GM18858 (cell line): ENCODE measurements around the gene TRIM69.
"Not testable (repeated sequence)": the region's sequence is repeated elsewhere in the genome, so short reads cannot be mapped to it uniquely, and the experiment has no call there.

Experiments
- ATAC-seq: cut with Tn5 transposase; IDR thresholded peaks from one replicate; pipeline ENCODE4 v1.9.1; 2021; ENCODE audit not compliant: unreplicated experiment

TRIM69 gene

DNA sequence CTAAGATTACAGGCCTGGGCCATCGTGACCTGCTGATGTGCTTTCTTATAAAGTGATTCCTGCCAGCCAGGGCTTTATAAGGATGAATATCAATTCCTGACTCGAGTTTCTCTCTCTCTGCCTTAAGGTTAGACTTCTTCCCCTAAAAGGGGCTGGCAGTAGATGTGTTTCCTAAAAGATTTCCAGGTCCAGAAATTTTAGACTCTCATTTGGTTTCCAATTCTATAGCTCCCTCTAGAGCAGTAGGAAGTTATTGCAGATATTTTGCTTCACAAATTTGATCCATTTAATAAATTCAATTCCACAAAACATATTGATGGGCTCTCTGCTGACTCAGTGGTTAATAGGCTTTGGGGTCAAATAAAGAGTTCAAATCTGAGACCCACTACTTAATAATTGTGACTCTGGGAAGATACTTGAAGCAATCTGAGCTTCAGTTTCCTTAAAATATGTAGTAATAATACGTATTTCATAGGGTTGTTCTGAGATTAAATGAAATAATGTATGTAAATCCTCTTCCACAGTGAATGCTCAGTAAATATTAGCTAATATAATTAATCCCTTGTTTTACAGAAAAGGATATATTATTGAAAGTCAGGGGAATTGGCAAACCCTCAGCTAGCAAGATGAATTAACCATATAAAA lies 2.1 kb downstream of the TRIM69 start:
- ATAC-seq: no peak

DNA sequence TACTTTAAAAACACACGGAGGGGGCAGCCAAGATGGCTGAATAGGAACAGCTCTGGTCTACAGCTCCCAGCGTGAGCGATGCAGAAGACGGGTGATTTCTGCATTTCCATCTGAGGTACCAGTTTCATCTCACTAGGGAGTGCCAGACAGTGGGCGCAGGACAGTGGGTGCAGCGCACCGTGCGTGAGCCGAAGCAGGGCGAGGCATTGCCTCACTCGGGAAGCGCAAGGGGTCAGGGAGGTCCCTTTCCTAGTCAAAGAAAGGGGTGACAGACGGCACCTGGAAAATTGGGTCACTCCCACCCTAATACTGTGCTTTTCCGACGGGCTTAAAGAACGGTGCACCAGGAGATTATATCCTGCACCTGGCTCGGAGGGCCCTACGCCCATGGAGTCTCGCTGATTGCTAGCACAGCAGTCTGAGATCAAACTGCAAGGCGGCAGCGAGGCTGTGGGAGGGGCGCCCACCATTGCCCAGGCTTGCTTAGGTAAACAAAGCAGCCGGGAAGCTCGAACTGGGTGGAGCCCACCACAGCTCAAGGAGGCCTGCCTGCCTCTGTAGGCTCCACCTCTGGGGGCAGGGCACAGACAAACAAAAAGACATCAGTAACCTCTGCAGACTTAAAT lies 3.0 kb downstream of the TRIM69 start:
- not testable (repeated sequence) for ATAC-seq

DNA sequence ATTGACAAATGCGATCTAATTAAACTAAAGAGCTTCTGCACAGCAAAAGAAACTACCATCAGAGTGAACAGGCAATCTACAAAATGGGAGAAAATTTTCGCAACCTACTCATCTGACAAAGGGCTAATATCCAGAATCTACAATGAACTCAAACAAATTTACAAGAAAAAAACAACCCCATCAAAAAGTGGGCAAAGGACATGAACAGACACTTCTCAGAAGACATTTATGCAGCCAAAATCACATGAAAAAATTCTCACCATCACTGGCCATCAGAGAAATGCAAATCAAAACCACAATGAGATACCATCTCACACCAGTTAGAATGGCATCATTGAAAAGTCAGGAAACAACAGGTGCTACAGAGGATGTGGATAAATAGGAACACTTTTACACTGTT lies 7.1 kb downstream of the TRIM69 start:
- not testable (repeated sequence) for ATAC-seq

DNA sequence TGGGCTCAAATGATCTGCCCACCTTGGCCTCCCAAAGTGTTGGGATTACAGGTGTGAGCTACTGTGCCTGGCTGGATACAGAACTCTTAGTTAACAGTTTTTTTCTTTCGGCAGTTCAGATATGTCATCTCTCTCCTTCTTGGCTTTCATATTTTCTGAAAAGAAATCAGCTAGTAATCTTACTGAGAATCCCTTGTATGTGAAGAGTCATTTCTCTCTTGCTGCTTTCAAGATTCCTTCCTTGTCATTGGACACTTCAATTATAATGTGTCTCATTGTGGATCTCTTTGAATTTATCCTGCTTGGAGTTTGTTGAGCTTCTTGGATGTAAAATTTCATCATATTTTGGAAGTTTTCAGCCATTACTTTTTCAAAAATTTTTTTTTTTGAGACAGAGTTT lies 17.0 kb downstream of the TRIM69 start:
- no peak for ATAC-seq

DNA sequence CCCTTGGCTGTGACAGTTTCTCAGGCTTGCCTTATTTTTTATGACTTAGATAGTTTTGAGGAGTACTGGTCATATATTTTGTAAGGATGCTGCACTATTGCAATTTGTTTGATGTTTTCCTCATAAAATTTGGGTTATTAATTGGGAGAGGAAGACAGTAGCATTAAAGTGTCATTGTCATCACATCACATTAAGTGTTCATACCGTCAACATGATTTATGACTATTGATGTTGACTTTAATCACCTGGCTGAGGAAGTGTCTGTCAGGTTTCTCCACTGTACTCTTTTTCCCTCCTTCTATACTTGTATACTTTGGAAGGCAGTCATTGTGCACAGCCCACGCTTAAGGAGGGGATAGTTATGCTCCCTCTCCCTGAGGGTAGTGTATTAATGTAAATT lies 26.9 kb downstream of the TRIM69 start:
- ATAC-seq: no peak

DNA sequence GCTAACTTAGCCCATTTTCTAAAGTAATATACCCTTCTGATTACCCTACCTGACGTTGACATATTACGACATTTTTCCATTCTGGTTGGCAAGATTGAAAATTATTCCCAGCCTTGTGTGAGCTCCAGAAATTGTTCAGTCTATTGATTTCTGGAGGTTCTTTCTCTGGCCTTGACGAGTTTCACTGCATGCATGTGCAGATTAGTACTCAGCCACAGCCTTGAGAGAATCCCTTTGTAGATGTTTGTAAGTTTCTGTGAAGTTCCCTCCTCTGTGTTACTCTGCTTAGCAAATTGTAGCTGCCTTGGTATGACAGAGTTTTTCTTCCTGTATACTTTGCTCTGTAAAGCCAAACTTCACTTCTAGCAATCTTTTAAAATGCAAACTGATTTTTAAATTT lies 27.5 kb downstream of the TRIM69 start:
- ATAC-seq: no peak

DNA sequence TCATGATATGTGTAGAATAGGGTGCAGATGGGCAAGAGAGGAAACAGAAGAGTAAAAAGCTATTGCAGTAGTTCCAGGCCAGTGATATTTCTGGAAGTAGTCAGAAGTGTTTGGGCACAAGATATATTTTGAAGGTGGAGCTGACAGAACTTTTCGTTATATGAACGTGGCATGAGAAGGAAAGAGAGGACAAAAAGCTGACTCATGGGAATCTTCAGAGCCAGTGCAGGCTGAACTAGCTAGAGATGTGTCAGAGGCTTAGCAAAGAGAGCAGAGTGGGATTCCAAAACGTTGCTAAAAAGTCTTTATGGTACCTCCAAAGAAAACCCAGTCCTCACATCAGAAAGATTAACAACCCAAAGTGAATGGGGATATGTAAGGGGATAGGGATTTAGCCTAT lies 28.7 kb downstream of the TRIM69 start:
- no peak for ATAC-seq

DNA sequence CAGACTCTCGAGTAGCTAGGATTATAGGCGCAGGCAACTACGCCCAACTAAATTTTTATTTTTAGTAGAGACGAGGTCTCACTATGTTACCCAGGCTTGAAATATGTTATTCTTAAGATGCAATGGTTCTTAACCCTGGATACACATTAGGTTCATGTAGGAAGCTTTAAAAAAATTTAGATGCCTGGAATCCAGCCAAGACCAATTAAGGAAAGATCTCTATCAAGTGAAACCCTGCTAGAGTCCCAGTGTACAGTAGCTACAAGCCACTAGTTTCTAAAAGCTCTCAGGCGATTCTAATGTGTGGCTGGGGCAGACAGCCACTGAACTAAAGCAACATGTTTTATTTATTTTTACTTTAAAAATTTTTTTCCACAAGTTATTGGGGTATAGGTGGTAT lies 33.2 kb downstream of the TRIM69 start:
- ATAC-seq: no peak

DNA sequence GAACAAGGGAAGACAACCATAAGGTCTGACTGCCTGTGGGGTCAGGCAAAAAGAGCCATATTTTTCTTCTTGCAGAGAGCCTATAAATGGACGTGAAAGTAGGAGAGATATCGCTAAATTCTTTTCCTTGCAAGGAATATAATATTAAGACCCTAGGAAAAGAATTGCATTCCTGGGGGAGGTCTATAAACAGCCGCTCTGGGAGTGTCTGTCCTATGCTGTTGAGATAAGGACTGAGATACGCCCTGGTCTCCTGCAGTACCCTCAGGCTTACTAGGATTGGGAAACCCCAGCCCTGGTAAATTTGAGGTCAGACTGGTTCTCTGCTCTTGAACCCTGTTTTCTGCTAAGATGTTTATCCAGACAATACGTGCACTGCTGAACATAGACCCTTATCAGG lies 34.4 kb downstream of the TRIM69 start:
- ATAC-seq: not testable (repeated sequence)

DNA sequence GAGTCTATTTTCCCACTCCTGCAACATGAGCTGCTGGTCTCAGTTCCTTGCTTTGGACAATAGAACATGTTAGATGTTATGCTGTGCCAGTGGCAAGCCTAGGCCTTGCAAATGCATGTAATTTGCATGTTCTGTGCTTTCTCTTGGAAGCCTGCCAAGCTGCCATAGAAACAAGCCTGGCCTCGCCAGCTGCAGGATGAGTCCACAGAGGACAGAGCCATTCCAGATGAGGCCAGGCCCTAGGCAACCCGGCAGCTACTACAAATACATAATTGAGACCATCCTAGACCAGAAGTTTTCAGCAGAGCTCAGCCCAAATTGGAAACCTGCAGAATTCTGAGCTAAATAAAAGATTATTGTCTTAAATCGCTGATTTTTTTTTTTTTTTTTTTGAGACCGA lies 39.6 kb downstream of the TRIM69 start:
- ATAC-seq: no peak

DNA sequence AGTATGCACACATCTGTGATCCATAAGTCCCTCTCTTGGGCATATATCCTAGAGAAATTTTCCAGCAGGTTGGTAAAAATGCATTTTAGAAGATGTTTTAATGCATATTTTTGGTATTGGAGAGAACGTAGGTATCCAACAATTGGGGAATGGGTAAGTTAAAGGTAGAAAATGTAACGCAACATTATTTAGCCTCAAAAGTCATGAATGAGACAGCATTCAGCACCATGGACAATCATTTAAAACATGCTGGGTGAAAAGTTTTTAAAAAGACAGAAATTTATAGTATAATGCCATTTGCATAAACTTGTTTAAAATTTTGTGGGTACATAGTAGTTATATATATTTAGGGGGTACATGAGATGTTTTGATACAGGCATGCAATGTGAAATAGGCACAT lies 43.4 kb downstream of the TRIM69 start:
- ATAC-seq: no peak

DNA sequence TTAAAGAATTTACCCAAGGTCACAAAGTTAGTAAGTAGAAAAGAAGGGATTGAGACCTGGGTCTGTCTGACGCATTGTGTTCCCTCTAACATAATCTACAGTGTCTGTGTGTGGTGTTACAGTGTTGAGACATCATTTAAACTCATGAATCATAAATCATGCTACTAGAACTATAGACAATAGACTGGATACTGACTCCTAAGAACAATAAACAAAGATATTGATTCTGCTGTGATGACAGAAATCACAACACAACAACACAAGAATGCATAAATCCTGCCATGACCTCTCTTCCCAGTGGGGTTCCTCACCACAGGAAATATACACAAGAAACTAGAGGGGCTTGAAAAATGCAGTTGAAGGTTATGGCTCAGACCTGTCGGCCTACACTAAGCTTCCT lies 44.3 kb downstream of the TRIM69 start:
- no peak for ATAC-seq

DNA sequence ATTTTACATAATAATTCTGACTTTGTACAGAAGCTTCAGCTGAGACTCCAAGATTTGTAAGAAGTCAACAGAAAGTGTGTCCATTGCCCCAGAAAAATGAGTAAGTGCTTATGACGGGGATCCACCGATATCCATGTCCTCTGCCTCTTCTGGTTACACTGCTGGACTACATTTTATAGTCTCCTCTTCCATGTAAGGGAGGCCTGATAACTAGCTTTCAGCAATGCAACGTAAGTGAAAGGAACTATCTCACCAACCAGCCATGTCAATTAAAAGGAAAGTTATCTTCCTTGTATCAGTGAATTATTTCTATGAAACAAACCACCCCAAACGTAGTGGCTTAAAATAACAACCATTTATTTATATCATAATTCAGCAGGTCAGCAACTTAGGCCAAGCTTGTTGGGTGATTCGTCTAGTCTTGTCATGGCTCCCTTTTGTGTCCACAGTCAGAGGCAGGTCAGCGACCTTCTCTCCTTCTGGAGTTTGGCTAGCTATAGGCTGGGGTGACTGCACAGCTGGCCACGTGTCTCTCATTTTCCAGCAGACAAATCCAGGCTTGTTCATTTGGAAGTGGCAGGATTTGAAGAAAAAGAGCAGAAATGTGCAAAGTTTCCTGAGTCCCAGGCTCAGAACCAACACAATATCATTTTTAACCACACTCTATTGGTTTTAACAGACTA lies 44.9 kb downstream of the TRIM69 start:
- no peak for ATAC-seq

DNA sequence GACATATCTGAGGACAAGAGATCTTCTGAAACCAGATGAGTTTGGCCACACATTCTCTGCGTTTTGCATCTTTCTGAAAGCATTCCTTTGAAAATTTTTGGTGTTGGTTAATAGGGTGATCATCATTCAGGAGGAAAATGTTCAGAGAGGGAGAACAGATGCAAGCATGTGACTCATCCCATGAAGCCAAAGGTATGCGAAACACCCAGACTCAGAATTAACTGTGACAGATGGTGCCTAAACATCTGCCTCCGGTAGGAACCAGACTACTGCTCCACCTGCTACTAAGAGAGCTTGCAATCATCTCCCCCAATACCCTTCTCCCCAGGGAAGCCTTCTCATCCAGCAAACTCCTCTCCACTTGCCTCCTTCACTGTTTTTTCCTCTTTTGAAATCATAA lies 46.2 kb downstream of the TRIM69 start:
- ATAC-seq: no peak

DNA sequence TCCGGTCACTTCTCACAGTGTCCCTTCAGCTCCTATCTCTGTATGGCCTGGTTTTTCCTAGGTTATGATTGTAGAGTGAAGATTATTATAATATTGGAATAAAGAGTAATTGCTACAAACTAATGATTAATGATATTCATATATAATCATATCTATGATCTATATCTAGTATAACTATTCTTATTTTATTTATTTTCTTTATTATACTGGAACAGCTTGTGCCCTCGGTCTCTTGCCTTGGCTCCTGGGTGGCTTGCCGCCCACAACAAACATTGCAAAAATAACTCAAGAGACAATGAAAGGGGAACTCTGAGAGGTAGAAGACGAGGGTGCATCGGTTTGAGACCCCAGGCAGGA lies 48.6 kb downstream of the TRIM69 start:
- ATAC-seq: not testable (repeated sequence)

DNA sequence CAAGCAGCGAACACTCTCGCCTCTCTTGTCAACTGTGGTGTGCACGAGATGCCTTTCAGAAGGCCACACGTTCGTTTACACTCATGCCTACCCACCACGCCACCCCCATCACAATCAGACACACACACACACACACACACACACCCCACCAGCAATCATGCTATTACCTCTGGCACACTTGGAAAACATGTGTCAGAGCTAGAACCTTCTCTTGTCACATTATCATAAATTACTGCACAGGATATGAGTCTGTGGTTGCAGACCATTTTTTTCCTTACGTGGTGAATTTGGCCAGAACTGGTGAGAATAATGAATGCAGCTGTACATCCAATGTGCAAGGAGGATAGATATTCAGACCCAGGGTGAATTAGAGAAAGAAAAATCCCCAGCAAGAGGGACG lies 52.4 kb downstream of the TRIM69 start:
- ATAC-seq: no peak

DNA sequence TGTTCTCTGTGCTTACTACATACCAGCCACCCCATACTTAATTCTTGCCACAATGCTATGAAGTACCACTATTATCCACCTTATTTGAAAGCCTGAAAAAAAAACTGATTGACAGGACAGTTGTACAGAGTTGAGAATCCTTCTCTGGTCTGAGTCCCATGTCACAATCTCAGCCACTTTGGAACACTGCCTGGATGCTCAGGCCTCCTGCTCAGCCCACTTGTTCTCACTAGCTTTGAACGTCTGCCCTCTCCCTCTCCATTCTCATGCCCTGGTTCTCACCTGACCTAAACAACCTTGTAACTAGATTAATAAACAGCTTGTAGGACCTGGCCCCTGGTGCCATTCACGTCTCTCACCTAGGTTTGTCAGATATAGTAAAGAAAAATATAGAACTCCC lies 53.9 kb downstream of the TRIM69 start:
- no peak for ATAC-seq

DNA sequence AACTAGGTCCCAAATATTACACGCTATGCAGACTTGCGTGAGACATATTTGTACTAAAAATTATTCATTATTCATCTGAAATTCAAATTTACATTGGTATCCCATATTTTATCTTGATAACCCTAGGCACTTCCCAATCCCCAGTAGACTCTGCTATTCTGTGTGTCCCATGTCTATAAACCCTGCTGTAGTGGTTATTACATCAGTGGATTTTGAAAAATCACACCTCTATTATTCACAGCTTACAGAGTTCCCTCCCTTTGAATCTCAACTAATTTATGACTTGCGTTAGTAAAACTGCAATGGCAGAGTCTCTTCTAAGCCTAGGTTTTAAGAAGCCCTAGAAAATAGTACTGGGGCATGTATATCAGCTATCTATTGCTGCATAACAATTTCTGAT lies 54.3 kb downstream of the TRIM69 start:
- no peak for ATAC-seq

DNA sequence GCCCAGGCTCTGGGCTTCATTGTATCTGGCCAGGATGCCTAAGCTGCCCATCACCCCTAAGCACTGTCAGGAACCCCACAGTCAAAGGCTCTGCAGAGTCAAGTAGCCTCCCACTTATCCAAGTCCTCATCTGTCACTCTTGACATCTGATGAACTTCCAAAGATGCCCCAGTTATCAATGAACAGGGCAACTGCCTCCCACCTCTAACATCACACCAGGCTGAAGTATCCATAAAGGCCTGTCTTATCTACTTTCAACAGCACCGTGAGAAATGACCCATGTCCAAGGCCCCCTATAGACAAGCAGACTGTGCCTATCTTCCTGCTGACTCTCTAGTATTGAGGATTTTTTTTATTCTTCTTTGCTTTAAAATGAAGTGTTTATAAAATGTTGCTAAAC lies 56.4 kb downstream of the TRIM69 start:
- ATAC-seq: no peak

DNA sequence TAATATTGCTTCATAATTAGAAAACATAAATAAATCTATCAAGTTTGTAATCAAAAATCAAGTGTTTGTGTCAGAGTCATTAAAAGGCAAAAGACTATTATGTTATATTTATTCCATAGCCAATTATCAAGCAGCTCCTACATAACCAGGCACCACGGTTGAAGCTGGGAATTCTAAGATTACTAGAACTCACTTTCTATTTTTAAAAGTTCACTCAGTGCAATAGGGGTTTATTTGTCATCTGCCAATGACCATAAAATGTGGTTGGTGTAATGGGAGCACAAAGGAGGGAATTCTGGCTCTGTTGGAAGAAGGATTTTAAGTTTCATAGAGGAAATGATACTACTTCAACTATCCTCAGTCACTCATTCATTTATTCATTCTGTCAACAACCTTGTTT lies 57.7 kb downstream of the TRIM69 start:
- no peak for ATAC-seq

DNA sequence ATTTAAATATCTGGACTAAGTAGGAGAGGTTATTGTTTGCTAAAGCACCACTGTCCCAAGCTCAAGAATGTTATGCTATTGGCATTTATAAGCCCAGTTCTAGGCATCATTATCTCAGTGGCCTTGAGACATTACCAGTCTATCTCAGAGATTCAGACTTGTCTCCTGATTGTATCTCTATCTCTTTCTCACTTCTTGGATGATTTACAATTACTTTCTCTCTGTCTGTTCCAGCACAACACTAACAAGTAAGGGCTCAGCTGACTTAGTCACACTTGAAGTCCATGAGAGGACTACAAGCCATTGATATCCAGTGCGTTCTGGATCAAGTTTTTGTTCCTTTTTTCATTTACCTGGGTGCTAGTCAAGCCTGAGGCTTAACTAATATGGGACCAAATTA lies 60.2 kb downstream of the TRIM69 start:
- ATAC-seq: no peak

DNA sequence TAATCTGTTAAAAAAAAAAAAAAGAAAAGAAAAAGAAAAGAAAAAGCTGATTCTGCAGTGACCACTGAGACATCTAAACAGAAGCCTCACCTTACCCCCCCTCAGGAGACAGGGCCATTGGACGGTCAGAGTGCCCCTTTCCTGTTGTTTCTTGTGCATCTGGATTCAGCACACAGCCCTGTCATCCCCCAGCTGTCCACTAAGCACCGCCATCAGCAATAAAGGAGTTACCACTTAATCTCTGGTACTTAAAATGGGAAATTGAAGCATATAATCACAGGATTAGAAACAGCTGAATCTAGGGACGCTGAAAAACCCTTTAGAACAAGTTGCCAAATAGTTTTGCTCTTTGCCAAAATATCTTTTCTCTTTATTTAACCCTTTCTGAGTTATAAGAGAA lies 62.5 kb downstream of the TRIM69 start:
- no peak for ATAC-seq

DNA sequence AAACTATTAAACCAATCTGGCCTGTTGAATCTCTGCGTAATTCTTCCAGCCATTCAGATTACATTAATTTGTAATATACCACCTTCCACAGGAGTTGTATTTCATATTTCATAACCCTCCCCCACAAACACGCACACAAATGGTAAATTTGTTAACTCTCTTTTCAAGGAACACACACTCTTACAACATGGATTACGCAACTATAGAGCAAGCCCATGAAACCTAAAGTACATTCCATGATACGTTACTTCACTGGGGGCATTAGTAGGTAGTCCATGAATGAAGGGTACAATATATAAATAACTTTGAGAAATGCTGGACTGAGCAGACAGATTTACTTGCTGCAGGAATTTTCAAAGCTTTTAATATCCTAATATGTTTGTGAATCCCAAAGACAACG lies 65.0 kb downstream of the TRIM69 start:
- ATAC-seq: no peak
